OCI-LY1 (cell line): ENCODE measurements around the gene MCM10.

Experiments used
- H2AFZ ChIP-seq: fragments of 200-600 bp; sonication (generic), shearing (Covaris generic); 2 replicates; pipeline ENCODE4 v1.6.0; 2014; ENCODE audit warnings: antibody characterized with exemption, mild to moderate bottlenecking, low read length
- H3F3A ChIP-seq: fragments of 200-600 bp; sonication (generic), shearing (Covaris generic); 2 replicates; pipeline ENCODE4 v1.6.0; 2014; ENCODE audit warnings: mild to moderate bottlenecking, antibody characterized with exemption, low read length, moderate library complexity; ENCODE audit not compliant: insufficient read depth
- H3K27ac ChIP-seq: fragments of 200-600 bp; sonication (generic); 2 replicates; pipeline ENCODE4 v1.5.1; 2014; ENCODE audit warnings: low read length, mixed run types, mild to moderate bottlenecking, low read depth; ENCODE audit not compliant: poor library complexity, severe bottlenecking
- H3K27me3 ChIP-seq: fragments of 200-600 bp; sonication (generic); 2 replicates; pipeline ENCODE4 v1.6.0; 2014; ENCODE audit warnings: antibody characterized with exemption, mild to moderate bottlenecking, low read length, moderate library complexity; ENCODE audit not compliant: insufficient read depth
- H3K36me3 ChIP-seq: fragments of 200-600 bp; sonication (generic); 2 replicates; pipeline ENCODE4 v1.6.1; 2014; ENCODE audit warnings: mild to moderate bottlenecking, antibody characterized with exemption, low read length, moderate library complexity, mixed read lengths; ENCODE audit not compliant: insufficient read depth
- H3K4me1 ChIP-seq: fragments of 200-600 bp; sonication (generic); 2 replicates; pipeline ENCODE4 v1.5.1; 2014; ENCODE audit warnings: mild to moderate bottlenecking, low read length, moderate library complexity; ENCODE audit not compliant: insufficient read depth, severe bottlenecking
- H3K4me2 ChIP-seq: fragments of 200-600 bp; sonication (generic), shearing (Covaris generic); 2 replicates; pipeline ENCODE4 v1.6.1; 2014; ENCODE audit warnings: low read length
- H3K4me3 ChIP-seq: fragments of 200-600 bp; sonication (generic); 2 replicates; pipeline ENCODE4 v1.5.1; 2014; ENCODE audit warnings: low read length, low read depth, mild to moderate bottlenecking, mixed read lengths; ENCODE audit not compliant: poor library complexity, severe bottlenecking
- H3K79me2 ChIP-seq: fragments of 200-600 bp; shearing (Covaris generic); 2 replicates; pipeline ENCODE4 v1.6.1; 2016; ENCODE audit warnings: mixed run types, low read length, mixed read lengths; ENCODE audit not compliant: insufficient read depth
- H3K9ac ChIP-seq: fragments of 200-600 bp; sonication (generic), shearing (Covaris generic); 2 replicates; pipeline ENCODE4 v1.6.1; 2014; ENCODE audit warnings: mild to moderate bottlenecking, low read length, mixed read lengths
- H3K9me2 ChIP-seq: fragments of 200-600 bp; sonication (generic), shearing (Covaris generic); 2 replicates; pipeline ENCODE4 v1.6.1; 2014; ENCODE audit warnings: low read depth, mild to moderate bottlenecking, low read length, mixed read lengths
- H3K9me3 ChIP-seq: fragments of 200-600 bp; shearing (Covaris generic); 2 replicates; pipeline ENCODE4 v1.6.1; 2014; ENCODE audit warnings: low read length, mixed read lengths
- H4K20me1 ChIP-seq: fragments of 200-600 bp; sonication (generic), shearing (Covaris generic); 2 replicates; pipeline ENCODE4 v1.6.0; 2016; ENCODE audit warnings: mild to moderate bottlenecking, low read length; ENCODE audit not compliant: insufficient read depth
- CTCF ChIP-seq: fragments of 200-600 bp; sonication (generic), shearing (Covaris generic); IDR thresholded peaks from 2 replicates; pipeline ENCODE4 v1.5.1; 2017; ENCODE audit warnings: mild to moderate bottlenecking, antibody characterized with exemption, low read length, moderate library complexity, mixed read lengths
- EZH2 ChIP-seq: fragments of 200-600 bp; sonication (generic), shearing (Covaris generic); IDR thresholded peaks from 2 replicates; pipeline ENCODE4 v1.8.0; 2017; ENCODE audit warnings: borderline replicate concordance, mixed run types, mild to moderate bottlenecking, antibody characterized with exemption, low read length, moderate library complexity, mixed read lengths

Gene MCM10

GRCh38 chr10:13117841-13118783 is 43.2 kb upstream of the MCM10 start:
- Histone ChIP-seq H3K79me2 (no peaks in the 10 kb centered on the region), H3F3A (no peaks in the 10 kb centered on the region), H3K4me2 (no peak overlapping the region), H3K9ac (no peak overlapping the region), H3K9me2 (no peaks in the 10 kb centered on the region), H3K27ac (no peak overlapping the region), H4K20me1 (no peaks in the 10 kb centered on the region), H3K9me3 (no peaks in the 10 kb centered on the region), H2AFZ (no peak overlapping the region), H3K27me3 (no peaks in the 10 kb centered on the region), H3K36me3 (no peaks in the 10 kb centered on the region), H3K4me3 (no peak overlapping the region), H3K4me1 (no peaks in the 10 kb centered on the region)
- TF ChIP-seq EZH2, result no peak

DNA sequence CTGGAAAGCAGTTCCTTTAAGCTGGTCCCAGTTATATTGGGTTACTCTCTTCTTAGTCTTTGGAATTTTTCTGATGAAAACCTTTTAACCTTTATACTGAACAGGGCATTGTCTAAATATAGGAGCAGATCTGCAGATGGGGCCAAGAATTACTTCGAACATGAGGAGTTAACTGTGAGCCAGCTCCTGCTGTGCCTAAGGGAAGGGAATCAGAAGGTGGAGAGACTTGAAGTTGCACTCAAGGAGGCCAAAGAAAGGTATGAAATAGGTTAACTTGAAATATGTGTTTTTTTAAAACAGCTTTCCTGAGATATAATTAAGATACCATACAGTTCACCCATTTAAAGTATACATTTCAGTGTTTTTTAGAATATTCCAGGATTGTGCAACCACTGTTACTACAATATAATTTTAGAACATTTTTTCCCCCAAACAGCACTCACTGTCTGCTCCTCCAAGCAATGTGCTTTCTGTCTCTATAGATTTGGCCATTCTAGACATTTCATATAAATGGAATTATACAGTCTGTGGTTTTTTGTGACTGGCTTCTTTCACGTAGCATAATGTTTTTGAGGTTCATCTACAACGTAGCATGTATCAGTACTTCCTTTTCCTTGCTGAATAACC is 42.5 kb upstream of the MCM10 start:
- H3K36me3 ChIP-seq, result no peaks in the 10 kb centered on the region
- no peak for TF ChIP-seq CTCF
- no peak for TF ChIP-seq EZH2
- no peaks in the 10 kb centered on the region for H3K79me2 ChIP-seq
- H3K27me3 ChIP-seq, result no peaks in the 10 kb centered on the region
- H3K9me3 ChIP-seq, result no peaks in the 10 kb centered on the region
- H3K4me2 ChIP-seq, result no peak overlapping the region
- H2AFZ ChIP-seq, result no peak overlapping the region
- H3K27ac ChIP-seq, result no peak overlapping the region
- no peaks in the 10 kb centered on the region for H3K9me2 ChIP-seq
- H3K4me1 ChIP-seq, result no peaks in the 10 kb centered on the region
- H3F3A ChIP-seq, result no peaks in the 10 kb centered on the region
- no peak overlapping the region for H3K9ac ChIP-seq
- no peak overlapping the region for H3K4me3 ChIP-seq
- H4K20me1 ChIP-seq, result no peaks in the 10 kb centered on the region

DNA sequence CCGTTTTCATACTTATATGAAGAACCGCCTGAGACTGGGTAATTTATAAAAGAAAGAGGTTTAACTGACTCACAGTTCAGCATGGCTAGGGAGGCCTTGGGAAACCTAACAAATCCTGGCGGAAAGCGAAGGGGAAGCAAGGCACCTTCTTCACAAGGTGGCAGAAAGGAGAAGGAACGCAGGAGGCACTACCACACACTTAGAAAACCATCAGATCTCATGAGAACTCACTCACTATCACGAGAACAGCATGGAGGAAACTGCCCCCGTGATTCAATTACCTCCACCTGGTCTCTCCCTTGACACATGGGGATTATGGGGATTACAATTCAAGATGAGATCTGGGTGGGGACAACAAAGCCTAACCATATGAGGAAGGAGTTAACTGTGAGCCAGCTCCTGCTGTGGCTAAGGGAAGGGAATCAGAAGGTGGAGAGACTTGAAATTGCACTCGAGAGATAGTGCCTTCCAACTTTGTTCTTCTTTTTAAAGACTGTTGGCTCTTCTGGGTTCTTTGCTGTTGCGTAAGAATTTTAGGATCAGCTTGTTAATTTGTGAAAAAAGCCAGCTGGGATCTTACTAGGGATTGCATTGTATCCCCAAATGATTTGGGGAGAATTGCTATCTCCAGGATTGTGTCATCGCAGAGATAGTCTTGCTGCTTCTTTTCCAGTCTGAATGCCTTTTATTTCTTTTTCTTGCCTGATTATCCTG is 40.4 kb upstream of the MCM10 start:
- Histone ChIP-seq H3K4me3 (no peak overlapping the region), H3K9ac (no peak overlapping the region), H3K36me3 (no peaks in the 10 kb centered on the region), H3K9me3 (no peaks in the 10 kb centered on the region), H2AFZ (no peak overlapping the region), H3K4me1 (no peaks in the 10 kb centered on the region), H4K20me1 (no peaks in the 10 kb centered on the region), H3F3A (no peaks in the 10 kb centered on the region), H3K9me2 (no peaks in the 10 kb centered on the region), H3K79me2 (no peaks in the 10 kb centered on the region), H3K27ac (no peak overlapping the region), H3K4me2 (no peak overlapping the region), H3K27me3 (no peaks in the 10 kb centered on the region)
- TF ChIP-seq CTCF, result no peak
- no peak for TF ChIP-seq EZH2
